Panc1 (cell line): ENCODE data around the gene GJB2. TPM values are rescaled to one million over a fixed set of nuclear protein-coding genes. Genes with fewer than 3 reads are reported as not detected.

Experiments
- ATAC-seq: fragments of 200-7000 bp; cut with Tn5 transposase; 2 replicates; pipeline ENCODE4 v1.9.1; 2020; ENCODE audit warnings: mild to moderate bottlenecking, moderate library complexity
- BruUV-seq: library from RNA; stranded (reverse); fragments of 400-500 nt; replicated peaks from 2 replicates; lab custom pipeline; 2021; lab: Mats Ljungman, UMichigan
- CTCF ChIA-PET: fragments of 300-600 bp; sonication (Branson Sonifier 250); formaldehyde crosslinking; loops from one replicate; lab custom pipeline; 2022; ENCODE audit warnings: antibody characterized with exemption; lab: Charles Lee
- POLR2A ChIA-PET: fragments of 300-600 bp; sonication (Branson Sonifier 250); formaldehyde crosslinking; loops from one replicate; lab custom pipeline; 2022; ENCODE audit warnings: antibody characterized with exemption; lab: Charles Lee
- DNase-seq: peaks from one replicate; pipeline ENCODE4 v3.0.0-alpha.2; 2010; ENCODE audit warnings: low read depth, low spot score
- H3K27ac ChIP-seq: 2 replicates; pipeline ENCODE4 v1.5.1; 2011; ENCODE audit warnings: mild to moderate bottlenecking, low read length, inconsistent platforms
- H3K27me3 ChIP-seq: fragments of 200-500 bp; sonication (Bioruptor generic); 2 replicates; pipeline ENCODE4 v1.6.0; 2014; ENCODE audit warnings: low read length, inconsistent platforms; ENCODE audit not compliant: control insufficient read depth, insufficient read depth
- H3K36me3 ChIP-seq: fragments of 200-500 bp; sonication (Bioruptor generic); 2 replicates; pipeline ENCODE4 v1.5.1; 2014; ENCODE audit warnings: inconsistent platforms, mild to moderate bottlenecking, low read length, moderate library complexity; ENCODE audit not compliant: control insufficient read depth, insufficient read depth
- H3K4me1 ChIP-seq: 2 replicates; pipeline ENCODE4 v1.5.1; 2011; ENCODE audit warnings: inconsistent platforms, mild to moderate bottlenecking, low read length, moderate library complexity; ENCODE audit not compliant: control insufficient read depth, insufficient read depth
- H3K4me3 ChIP-seq, 2 experiments: 2 replicates each; pipeline ENCODE4 v1.5.1; 2011 to 2012; ENCODE audit warnings: low read depth in 2 of 2, low read length in 2 of 2, mild to moderate bottlenecking in 2 of 2, inconsistent platforms in 1 of 2, moderate library complexity in 1 of 2
- H3K9me3 ChIP-seq: fragments of 200-500 bp; sonication (Bioruptor generic); 2 replicates; pipeline ENCODE4 v1.5.1; 2014; ENCODE audit warnings: low read depth, mild to moderate bottlenecking, inconsistent platforms, low read length, moderate library complexity; ENCODE audit not compliant: control insufficient read depth, insufficient read depth
- POLR2AphosphoS5 ChIP-seq: IDR thresholded peaks from 2 replicates; pipeline ENCODE4 v1.6.1; 2012; ENCODE audit warnings: mild to moderate bottlenecking, low read depth, low read length, moderate library complexity
- REST ChIP-seq, 2 experiments: IDR thresholded peaks; 2 replicates each; pipeline ENCODE4 v1.6.1; 2011 to 2012; ENCODE audit warnings: low read depth in 2 of 2, control low read depth in 1 of 2, low read length in 1 of 2, mild to moderate bottlenecking in 1 of 2, moderate library complexity in 1 of 2; ENCODE audit not compliant: insufficient read depth in 1 of 2
- SIN3A ChIP-seq: IDR thresholded peaks from 2 replicates; pipeline ENCODE4 v1.6.1; 2012; ENCODE audit warnings: low read depth, mild to moderate bottlenecking, low read length, moderate library complexity, borderline replicate concordance; ENCODE audit not compliant: insufficient read depth
- TCF7L2 ChIP-seq: IDR thresholded peaks from 2 replicates; pipeline ENCODE4 v1.6.1; 2011; ENCODE audit warnings: mild to moderate bottlenecking, low read depth, low read length, inconsistent platforms
- in situ Hi-C: cut with HindIII; loops from 2 replicates; pipeline ENCODE4 v1.10.0; 2016; ENCODE audit warnings: low sequenced_read_pairs, low pct_unique_long_range_greater_than_20kb
- intact Hi-C: fragments of 100-400 bp; cut with micrococcal nuclease; formaldehyde crosslinking; loops from one replicate; pipeline ENCODE4 v1.10.0; 2022; ENCODE audit not compliant: unreplicated experiment
- total RNA-seq: library from RNA; stranded (reverse); gene quantifications from one replicate; pipeline ENCODE4 v1.2.1, GENCODE V29; 2021; ENCODE audit not compliant: unreplicated experiment
- TF ChIP-seq, protein P1 (sequence below): fragments of 450-650 bp; IDR thresholded peaks from 2 replicates; pipeline ENCODE4 v1.5.1; 2017; ENCODE audit warnings: mild to moderate bottlenecking

Gene GJB2
- total RNA-seq, 1 experiment from 2014 or later: 54.2 TPM

DNA sequence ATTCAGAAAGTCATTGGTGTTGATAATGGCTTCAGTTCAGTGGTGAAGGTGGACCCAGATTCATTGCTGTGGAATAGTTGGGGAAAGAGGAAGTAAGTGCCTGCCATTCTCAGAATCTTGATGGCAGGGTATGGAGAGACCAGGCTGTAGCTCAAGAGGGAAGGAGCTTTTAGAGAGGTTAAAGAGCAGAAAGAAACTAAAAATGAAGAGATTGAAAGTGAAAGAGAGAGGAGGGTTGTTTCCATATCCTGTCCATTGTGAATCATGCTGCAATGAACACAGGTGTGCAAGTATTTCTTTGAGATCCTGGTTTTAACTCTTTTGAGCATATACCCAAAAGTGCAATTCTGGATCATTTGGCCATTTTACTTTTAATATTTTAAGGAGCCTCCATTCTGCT, 26.8 kb upstream of the GJB2 start:
- Histone ChIP-seq H3K27ac (no peak overlapping the region), H3K4me3 (no peak overlapping the region), H3K9me3 (no peaks in the 10 kb centered on the region), H3K27me3 (no peaks in the 10 kb centered on the region), H3K36me3 (no peaks in the 10 kb centered on the region), H3K4me1 (no peaks in the 10 kb centered on the region)
- in situ Hi-C loops: no loop called here
- POLR2A ChIA-PET: no interaction called here
- BruUV-seq: no TSS peak
- no peak for ATAC-seq
- DNase-seq: no peak
- CTCF ChIA-PET: no interaction called here
- no peak for TF ChIP-seq TCF7L2
- TF ChIP-seq POLR2AphosphoS5: no peak
- TF ChIP-seq SIN3A: no peak
- TF ChIP-seq REST (IDR thresholded peaks at IDR 0.05; ENCODE audit: insufficient read depth in 1 of 2, low read depth in 2 of 2, low read length in 1 of 2): no peak
- TF ChIP-seq, protein P1, sequence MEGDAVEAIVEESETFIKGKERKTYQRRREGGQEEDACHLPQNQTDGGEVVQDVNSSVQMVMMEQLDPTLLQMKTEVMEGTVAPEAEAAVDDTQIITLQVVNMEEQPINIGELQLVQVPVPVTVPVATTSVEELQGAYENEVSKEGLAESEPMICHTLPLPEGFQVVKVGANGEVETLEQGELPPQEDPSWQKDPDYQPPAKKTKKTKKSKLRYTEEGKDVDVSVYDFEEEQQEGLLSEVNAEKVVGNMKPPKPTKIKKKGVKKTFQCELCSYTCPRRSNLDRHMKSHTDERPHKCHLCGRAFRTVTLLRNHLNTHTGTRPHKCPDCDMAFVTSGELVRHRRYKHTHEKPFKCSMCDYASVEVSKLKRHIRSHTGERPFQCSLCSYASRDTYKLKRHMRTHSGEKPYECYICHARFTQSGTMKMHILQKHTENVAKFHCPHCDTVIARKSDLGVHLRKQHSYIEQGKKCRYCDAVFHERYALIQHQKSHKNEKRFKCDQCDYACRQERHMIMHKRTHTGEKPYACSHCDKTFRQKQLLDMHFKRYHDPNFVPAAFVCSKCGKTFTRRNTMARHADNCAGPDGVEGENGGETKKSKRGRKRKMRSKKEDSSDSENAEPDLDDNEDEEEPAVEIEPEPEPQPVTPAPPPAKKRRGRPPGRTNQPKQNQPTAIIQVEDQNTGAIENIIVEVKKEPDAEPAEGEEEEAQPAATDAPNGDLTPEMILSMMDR: no peak
- intact Hi-C loops: no loop called here

- TF ChIP-seq, protein P1: no peak
- TF ChIP-seq POLR2AphosphoS5 (no peak), SIN3A (no peak), REST (IDR thresholded peaks at IDR 0.05; ENCODE audit: insufficient read depth in 1 of 2, low read depth in 2 of 2, low read length in 1 of 2) (no peak), TCF7L2 (no peak)
- ATAC-seq: no peak
- POLR2A ChIA-PET: no interaction called here
- H3K27ac ChIP-seq: no peak overlapping the region
- no TSS peak for BruUV-seq
- H3K36me3 ChIP-seq: no peaks in the 10 kb centered on the region
- H3K27me3 ChIP-seq: no peaks in the 10 kb centered on the region
- H3K9me3 ChIP-seq: no peaks in the 10 kb centered on the region
- in situ Hi-C loops: no loop called here
- CTCF ChIA-PET: no interaction called here
- no peak overlapping the region for H3K4me3 ChIP-seq
- DNase-seq: no peak
- H3K4me1 ChIP-seq: no peaks in the 10 kb centered on the region
- intact Hi-C loops: no loop called here
These were observed 24.4 kb upstream of the GJB2 start for GRCh38 chr13:20217168-20217567.
